Sigmoid colon (tissue), 7 donors: ENCODE measurements around the gene BMPR1A. TPM values are rescaled to one million over a fixed set of nuclear protein-coding genes. Genes with fewer than 3 reads are reported as not detected.

Source experiments
- DNase-seq: peaks from one replicate; pipeline ENCODE4 v3.0.0-alpha.2; 2019
- H3K27ac ChIP-seq, 4 donors: fragments of 200-600 bp; sonication (generic); one replicate each; pipeline ENCODE4 v1.5.1; 2016 to 2019; ENCODE audit warnings: mild to moderate bottlenecking in 1 of 4
- H3K27me3 ChIP-seq, 3 donors: fragments of 200-600 bp; sonication (generic); one replicate each; pipeline ENCODE4 v1.5.1; 2019; ENCODE audit warnings: mild to moderate bottlenecking in 1 of 3
- H3K36me3 ChIP-seq, 4 donors: fragments of 200-600 bp; sonication (generic); one replicate each; pipeline ENCODE4 v1.5.1; 2016 to 2019
- H3K4me1 ChIP-seq, 4 donors: fragments of 200-600 bp; sonication (generic); one replicate each; pipeline ENCODE4 v1.5.1; 2017 to 2019
- H3K4me3 ChIP-seq, 4 donors: fragments of 200-600 bp; sonication (generic); one replicate each; pipeline ENCODE4 v1.5.1; 2017 to 2019; ENCODE audit warnings: mild to moderate bottlenecking in 2 of 4, moderate library complexity in 1 of 4
- H3K9me3 ChIP-seq, 4 donors: fragments of 200-600 bp in 3 of 4; sonication (generic) in 3 of 4; one replicate each; pipeline versions ENCODE4 v1.5.1 to v1.6.1; 2013 to 2019
- CTCF ChIP-seq, 4 experiments: fragments of 450-650 bp in 3 of 4; fragments of 200-600 bp in 1 of 4; IDR thresholded peaks; one replicate each; pipeline ENCODE4 v1.5.1; 2016 to 2019; ENCODE audit warnings: antibody characterized with exemption in 4 of 4, mild to moderate bottlenecking in 3 of 4, moderate library complexity in 2 of 4
- EP300 ChIP-seq, 4 donors: sonication (generic); formaldehyde crosslinking; IDR thresholded peaks; one replicate each; pipeline ENCODE4 v1.6.1; 2017; ENCODE audit warnings: antibody characterized with exemption in 4 of 4
- POLR2A ChIP-seq, 2 donors: fragments of 450-650 bp; IDR thresholded peaks; one replicate each; pipeline ENCODE4 v1.6.1; 2016; ENCODE audit warnings: antibody characterized with exemption in 2 of 2, mild to moderate bottlenecking in 2 of 2, moderate library complexity in 2 of 2
- POLR2AphosphoS5 ChIP-seq, 4 donors: sonication (generic); formaldehyde crosslinking; IDR thresholded peaks; one replicate each; pipeline ENCODE4 v1.6.1; 2017; ENCODE audit warnings: antibody characterized with exemption in 4 of 4
- WGBS, 2 donors: extraction: QIAGEN DNeasy Blood & Tissue Kit; methylation state at CpG; one replicate each; pipeline ENCODE4 v1.1.7; 2013; 5-methylcytosine and 5-hydroxymethylcytosine counted together
- intact Hi-C: fragments of 100-400 bp; cut with DNase I; formaldehyde crosslinking; loops from one replicate; pipeline ENCODE4 v1.15.1; 2023
- polyA plus RNA-seq, 3 donors: library from polyadenylated mRNA; stranded (reverse); fragments of 200-250 nt; gene quantifications; one replicate each; pipeline ENCODE4 v1.2.3, GENCODE V29; 2013
- total RNA-seq, 4 donors: library from RNA; depleted of rRNA; stranded (reverse); fragments of >200 nt; gene quantifications; one replicate each; pipeline ENCODE4 v1.1.0, GENCODE V29; 2016
- donor health status: healthy with polysubstance abuse.
- donor health status: Bipolar disorder and iron deficiency.
- donor health status: healthy.

The BMPR1A gene
- total and polyA plus RNA-seq, 7 donors = 5.5 to 145 (median 84.2) TPM

DNA sequence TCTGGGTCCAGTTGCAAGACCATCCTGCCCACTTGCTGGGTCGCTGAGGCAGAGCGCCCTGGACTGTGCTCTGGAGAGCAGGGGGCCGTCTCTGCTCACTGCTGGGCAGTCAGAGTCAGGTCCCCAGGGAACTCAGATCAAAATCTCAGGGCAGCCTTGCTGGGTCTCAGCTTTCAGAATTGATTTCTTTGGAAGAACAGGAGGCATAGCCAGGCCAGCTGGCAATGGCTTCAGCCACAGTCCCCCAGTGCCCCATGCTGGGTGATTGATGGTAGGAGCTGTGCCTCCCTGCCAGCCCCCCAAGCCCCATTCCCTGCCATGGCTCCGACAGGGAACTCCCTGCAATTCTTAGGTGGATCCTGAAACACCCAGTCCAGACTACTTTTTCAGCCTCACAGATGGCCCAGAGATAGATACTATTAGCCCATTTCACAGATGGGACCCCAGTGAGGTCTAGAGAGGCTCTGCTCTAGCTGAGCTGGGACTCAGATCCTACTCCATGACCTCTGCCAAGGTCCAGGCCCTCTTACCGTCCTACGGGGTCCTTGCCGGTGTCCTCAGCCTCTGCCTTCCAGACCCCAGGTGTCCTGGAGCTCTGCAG lies 200.5 kb downstream of the BMPR1A start:
- intact Hi-C loops = no loop called here
- 83 to 88% methylated on average over 7 of the region's 7 CpGs for WGBS, 2 donors
- Histone ChIP-seq H3K4me3 (peak overlapping the region in 3 of 4 donors; percentile 21 to 29 (median 28)), H3K4me1 (peaks cover 0 to 50% (median 34%) of the 10 kb centered on the region in 4 donors), H3K27me3 (no peaks in the 10 kb centered on the region), H3K9me3 (no peaks in the 10 kb centered on the region), H3K36me3 (no peaks in the 10 kb centered on the region), H3K27ac (peak overlapping the region; percentile 63 to 77 (median 68))
- no peak for DNase-seq
- TF ChIP-seq POLR2AphosphoS5 (IDR thresholded peaks at IDR 0.05) = no peak
- TF ChIP-seq EP300 (IDR thresholded peaks at IDR 0.05) = no peak
- no peak for TF ChIP-seq POLR2A (IDR thresholded peaks at IDR 0.05)
- no peak for TF ChIP-seq CTCF (IDR thresholded peaks at IDR 0.05)

GRCh38 chr10:86957471-86958115 lies 201.2 kb downstream of the BMPR1A start, which contains the start of gene MMRN2:
Gene MMRN2 (minus strand): TSS chr10:86957615. CDS start chr10:86957541, 74 bp downstream.
- intact Hi-C loops = no loop called here
- Histone ChIP-seq H3K9me3 (no peaks in the 10 kb centered on the region), H3K4me3 (peak within 1 kb of the TSS in 3 of 4 donors; percentile 21 to 29 (median 28)), H3K36me3 (no peaks in the 10 kb centered on the region), H3K4me1 (peaks cover 0 to 50% (median 34%) of the 10 kb centered on the region in 4 donors), H3K27me3 (no peaks in the 10 kb centered on the region), H3K27ac (peak within 1 kb of the TSS; percentile 63 to 77 (median 68))
- peak in 1 of 4 donors; percentile 13 for TF ChIP-seq POLR2AphosphoS5 (IDR thresholded peaks at IDR 0.05)
- TF ChIP-seq POLR2A (IDR thresholded peaks at IDR 0.05) = no peak
- no peak for TF ChIP-seq CTCF (IDR thresholded peaks at IDR 0.05)
- TF ChIP-seq EP300 (IDR thresholded peaks at IDR 0.05) = no peak
- DNase-seq = no peak
- WGBS, 2 donors = 65 to 72% methylated on average over 9 of the region's 9 CpGs

DNA sequence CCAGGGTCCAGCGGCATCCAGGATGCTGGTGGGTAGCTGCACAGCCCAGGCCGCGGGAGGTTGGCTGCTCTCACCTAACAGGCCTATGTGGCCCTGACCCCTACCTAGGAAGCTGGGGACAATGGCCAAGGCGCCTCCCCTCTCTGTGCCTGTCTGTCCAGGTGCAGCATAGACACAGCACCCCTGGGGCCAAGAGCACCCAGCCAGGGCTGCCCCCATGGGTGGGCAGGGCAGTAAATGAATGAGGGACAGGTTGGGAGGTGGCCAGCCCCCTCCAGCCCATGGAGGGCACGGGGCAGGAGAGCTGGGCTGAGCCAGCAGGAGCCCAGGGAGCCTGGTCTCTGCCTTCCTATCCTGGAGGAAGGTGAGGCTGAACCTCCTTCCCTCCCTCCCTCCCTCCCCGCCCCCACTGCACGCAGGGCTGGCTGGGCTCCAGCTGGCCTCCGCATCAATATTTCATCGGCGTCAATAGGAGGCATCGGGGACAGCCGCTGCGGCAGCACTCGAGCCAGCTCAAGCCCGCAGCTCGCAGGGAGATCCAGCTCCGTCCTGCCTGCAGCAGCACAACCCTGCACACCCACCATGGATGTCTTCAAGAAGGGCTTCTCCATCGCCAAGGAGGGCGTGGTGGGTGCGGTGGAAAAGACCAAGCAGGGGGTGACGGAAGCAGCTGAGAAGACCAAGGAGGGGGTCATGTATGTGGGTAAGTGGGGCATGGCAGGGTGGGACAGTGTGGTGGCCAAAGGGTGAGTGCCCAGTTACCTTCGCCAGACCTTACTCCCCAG lies 201.9 kb downstream of the BMPR1A start, which contains the start of gene SNCG:
TSS of gene SNCG (plus strand) at position 484 of the 785 bp plus-strand sequence. CDS start at position 583, 99 bp downstream.
- H3K27me3 ChIP-seq = no peaks in the 10 kb centered on the region
- peak within 1 kb of the TSS in 3 of 4 donors; percentile 2 to 28 (median 16) for H3K4me3 ChIP-seq
- DNase-seq = peak; percentile 65
- WGBS, 2 donors = 35 to 55% methylated on average over 22 of the region's 22 CpGs
- H3K9me3 ChIP-seq = no peaks in the 10 kb centered on the region
- H3K36me3 ChIP-seq = no peaks in the 10 kb centered on the region
- peak within 1 kb of the TSS; percentile 63 to 77 (median 68) for H3K27ac ChIP-seq
- intact Hi-C loops = no loop called here
- peaks cover 0 to 48% (median 34%) of the 10 kb centered on the region in 4 donors for H3K4me1 ChIP-seq
- no peak for TF ChIP-seq POLR2A (IDR thresholded peaks at IDR 0.05)
- TF ChIP-seq POLR2AphosphoS5 (IDR thresholded peaks at IDR 0.05) = peak in 1 of 4 donors; percentile 22

- TF ChIP-seq POLR2A (IDR thresholded peaks at IDR 0.05) (no peak), POLR2AphosphoS5 (IDR thresholded peaks at IDR 0.05) (peak in 2 of 4 donors; percentile 33 to 36)
- intact Hi-C loops = no loop called here
- no peaks in the 10 kb centered on the region for H3K36me3 ChIP-seq
- H3K27me3 ChIP-seq = no peaks in the 10 kb centered on the region
- no peaks in the 10 kb centered on the region for H3K9me3 ChIP-seq
- DNase-seq = peak; percentile 74
- WGBS, 2 donors = 61 to 62% methylated on average over 16 of the region's 16 CpGs
- H3K27ac ChIP-seq = peak overlapping the region; percentile 63 to 77 (median 68)
- H3K4me3 ChIP-seq = peak overlapping the region in 3 of 4 donors; percentile 2 to 19 (median 16)
- H3K4me1 ChIP-seq = peaks cover 0 to 39% (median 26%) of the 10 kb centered on the region in 4 donors
Measured at GRCh38 chr10:86958901-86959736, 202.7 kb downstream of the BMPR1A start.

- Histone ChIP-seq H3K27ac (peak overlapping the region; percentile 52 to 77 (median 67)), H3K4me1 (peaks cover 0 to 34% (median 20%) of the 10 kb centered on the region in 4 donors), H3K4me3 (no peak overlapping the region), H3K9me3 (no peaks in the 10 kb centered on the region), H3K27me3 (no peaks in the 10 kb centered on the region), H3K36me3 (no peaks in the 10 kb centered on the region)
- no peak for TF ChIP-seq POLR2A (IDR thresholded peaks at IDR 0.05)
- TF ChIP-seq POLR2AphosphoS5 (IDR thresholded peaks at IDR 0.05) = no peak
- no peak for TF ChIP-seq CTCF (IDR thresholded peaks at IDR 0.05)
- no peak for TF ChIP-seq EP300 (IDR thresholded peaks at IDR 0.05)
- WGBS, 2 donors = 81 to 88% methylated on average over 2 of the region's 2 CpGs
- DNase-seq = no peak
- intact Hi-C loops = no loop called here
Measured at GRCh38 chr10:86959737-86960002, 203.3 kb downstream of the BMPR1A start.
